ENCODE measurements around the gene FADS2.

The FADS2 gene

DNA sequence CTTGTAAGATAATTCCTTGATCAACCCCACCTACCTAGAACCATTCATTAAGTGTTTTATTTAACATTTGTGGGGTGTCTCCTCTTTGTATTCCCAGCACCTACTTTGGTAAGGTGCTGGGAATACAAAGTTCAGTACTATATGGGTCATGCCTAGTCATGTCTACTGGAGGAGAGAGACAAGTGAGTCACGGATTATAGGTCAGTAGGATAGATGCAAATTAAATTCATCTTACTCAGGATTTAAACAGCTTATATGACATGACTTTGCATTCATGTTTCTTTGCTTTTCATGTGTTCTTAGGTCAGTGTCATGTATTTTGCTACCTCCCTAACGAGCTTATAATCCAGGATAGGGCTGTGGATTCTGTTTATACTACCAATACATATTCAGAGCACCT, 7.9 kb upstream of the FADS2 start:
- no peak for DNase-seq (ENCODE audit: low read depth in 2 of 2)

DNA sequence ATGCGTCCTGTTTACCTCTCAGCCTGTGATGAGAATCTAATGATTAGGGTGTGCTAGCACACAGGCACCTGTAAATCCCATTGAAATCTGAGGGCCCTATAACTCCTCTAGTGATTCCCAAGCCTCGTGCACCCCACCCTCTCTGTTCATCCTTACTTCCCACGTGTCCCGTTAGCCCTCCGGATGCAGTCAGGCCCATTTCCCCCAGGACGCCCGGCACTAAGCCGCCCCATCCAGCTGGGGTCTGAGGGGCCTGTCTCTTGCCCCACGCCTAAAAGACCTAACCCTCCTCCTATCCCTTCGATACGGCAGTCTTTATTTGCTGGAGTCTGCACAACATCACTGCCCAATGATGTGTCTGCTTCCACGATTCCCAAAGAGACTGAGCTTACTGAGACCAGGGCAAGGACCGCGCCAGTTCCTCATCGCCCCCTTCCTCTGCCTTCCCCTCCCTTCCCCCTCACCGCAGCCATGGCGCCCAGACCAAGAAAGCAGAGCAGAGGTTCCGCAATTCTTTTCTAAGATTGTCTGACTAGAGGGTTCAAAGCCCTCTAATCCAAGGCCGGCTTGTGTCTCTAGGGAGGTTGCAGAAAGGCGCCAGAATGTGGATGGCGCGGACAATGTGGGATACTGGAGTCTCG, 1.1 kb upstream of the FADS2 start:
- no peak for DNase-seq (ENCODE audit: low read depth in 2 of 2)

DNA sequence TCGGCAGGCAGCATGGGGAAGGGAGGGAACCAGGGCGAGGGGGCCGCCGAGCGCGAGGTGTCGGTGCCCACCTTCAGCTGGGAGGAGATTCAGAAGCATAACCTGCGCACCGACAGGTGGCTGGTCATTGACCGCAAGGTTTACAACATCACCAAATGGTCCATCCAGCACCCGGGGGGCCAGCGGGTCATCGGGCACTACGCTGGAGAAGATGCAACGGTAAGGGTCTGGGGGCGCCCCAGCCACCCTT, 204 bp downstream of the FADS2 start:
- DNase-seq (ENCODE audit: low read depth in 2 of 2) = no peak

DNA sequence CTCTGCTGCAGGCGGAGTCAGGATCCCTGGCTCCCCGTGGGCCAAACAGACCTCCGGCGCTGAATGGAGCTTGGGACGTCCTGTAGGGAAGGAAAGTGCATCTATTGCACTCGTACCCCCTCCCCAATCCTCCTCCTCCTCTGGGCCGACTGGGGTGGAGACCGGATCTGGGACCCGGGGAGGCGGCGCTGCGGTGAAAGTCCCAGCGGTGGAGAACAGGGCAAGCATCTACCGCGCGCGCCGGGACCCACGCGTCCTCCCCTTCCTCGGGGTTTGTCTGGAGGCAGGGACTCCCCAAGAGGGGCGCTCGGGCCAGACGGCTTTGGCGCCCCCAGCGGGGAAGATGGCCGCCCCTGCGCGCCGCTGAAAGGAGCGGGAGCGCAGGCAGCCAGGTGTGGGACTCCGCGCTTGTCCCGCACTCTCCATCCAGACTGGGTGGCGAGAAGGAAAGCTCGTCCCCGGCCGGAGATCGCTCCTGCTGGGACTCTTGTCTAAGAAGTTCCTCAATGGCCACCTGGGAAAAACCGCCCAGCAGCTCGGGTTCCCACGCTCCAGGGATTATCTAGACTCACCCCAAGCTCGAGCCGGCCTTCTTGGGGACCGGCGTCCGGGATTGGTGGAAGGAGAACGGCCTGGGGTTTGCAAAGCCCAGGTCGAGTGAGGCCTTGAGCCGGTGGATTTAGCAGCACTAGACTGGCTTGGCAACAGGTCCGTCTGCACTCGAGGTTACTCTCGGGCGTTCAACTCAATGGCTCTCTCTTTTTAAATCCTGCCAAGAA, 718 bp downstream of the FADS2 start:
- no peak for DNase-seq (ENCODE audit: low read depth in 2 of 2)

DNA sequence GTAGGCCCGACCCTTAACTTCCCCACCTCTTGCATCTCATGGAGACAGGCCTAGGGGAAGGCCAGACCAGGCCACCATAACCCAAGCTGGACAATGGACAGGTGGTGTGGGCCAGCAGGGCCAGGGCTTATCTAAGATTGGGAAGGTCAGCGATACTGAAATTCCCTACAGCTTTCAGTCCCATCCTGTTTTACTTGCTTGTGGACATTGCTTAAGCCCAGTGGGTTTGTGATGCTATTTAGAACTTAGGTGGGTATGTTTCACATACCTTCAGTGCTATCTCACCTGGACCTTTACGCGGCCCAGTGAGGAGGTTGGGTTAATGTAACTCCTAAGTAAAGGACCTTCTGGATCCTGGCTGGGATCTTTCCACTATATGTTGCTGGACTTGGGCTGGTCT, 1.7 kb downstream of the FADS2 start:
- no peak for DNase-seq (ENCODE audit: low read depth in 2 of 2)

DNA sequence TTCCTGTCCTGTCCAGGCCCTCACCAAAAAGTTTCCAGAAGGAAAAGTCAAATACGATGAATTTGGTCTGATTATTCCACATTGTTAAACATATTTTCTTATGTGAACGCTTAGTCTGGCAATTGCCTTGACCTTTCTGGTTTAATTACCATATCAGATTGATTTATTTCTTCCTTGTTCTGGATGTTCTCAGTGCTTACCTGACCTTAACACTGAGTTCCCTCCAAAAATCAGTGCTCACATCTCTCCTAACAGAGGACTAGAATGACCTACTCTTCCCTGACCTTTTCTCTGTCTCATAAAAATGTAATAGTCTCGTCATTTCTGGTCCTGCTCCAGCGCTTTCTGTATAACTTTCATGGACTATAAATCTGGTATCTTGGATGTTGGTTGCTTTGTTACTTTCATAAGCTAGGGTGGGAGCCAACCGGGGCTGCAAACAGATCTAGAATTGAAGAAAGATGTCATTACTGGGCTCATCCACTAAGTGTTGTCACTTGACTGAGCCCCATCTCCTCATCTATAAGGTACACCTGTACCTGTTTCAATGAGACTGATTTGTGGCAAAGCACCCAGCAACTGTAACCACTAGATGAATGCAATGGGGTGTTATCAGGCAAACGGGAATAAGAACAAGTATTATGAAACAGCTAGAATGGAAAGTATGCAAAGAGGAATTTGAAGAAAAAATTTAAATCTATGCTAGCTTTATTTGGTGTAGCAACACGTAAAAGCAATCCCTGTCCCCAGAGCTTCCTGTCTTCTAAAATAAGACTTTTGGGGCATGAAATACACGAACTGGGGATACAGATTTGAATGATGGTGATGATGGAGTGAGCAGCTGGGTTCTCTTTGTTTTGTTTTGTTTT, 2.4 kb downstream of the FADS2 start:
- no peak for DNase-seq (ENCODE audit: low read depth in 2 of 2)

DNA sequence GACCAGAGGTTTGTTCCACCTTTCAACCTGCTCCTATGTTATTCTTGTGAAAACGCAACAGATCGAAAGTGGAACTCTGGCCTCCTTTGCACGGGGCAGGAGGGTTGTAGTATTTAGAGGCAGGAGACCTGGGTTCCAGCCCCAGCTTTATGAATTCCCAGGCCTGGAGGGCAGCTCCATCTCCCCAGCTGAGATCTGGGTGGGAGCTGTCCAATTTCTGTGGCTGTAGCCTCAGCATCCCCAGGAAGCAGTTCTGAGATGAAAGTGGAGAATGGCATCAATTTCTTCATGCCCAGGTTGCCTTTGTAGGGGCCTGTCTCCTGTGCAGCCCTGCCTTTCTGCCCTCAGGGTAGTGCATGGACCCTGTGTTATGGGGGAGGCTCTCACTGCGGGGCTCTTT, 4.1 kb downstream of the FADS2 start:
- no peak for DNase-seq (ENCODE audit: low read depth in 2 of 2)

DNA sequence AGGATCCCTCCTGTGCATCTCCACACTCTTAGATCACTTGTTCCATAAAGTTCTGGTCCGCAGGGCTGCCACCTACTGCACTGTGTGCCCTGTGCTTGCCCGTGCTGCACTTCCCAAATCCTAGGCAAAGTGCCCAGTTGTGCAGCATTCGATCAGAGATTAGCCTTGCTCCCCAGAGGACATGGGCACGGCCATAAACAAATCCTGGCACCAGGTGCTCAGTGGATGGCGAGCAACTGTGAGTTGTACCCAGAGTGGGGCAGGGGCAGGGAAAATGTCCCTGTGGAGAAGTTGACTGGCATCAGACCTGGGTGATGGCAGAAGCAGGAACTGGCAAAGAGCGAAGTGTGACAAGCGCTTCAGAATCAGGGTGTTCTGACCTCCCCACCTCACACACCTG, 4.7 kb downstream of the FADS2 start:
- no peak for DNase-seq (ENCODE audit: low read depth in 2 of 2)

DNA sequence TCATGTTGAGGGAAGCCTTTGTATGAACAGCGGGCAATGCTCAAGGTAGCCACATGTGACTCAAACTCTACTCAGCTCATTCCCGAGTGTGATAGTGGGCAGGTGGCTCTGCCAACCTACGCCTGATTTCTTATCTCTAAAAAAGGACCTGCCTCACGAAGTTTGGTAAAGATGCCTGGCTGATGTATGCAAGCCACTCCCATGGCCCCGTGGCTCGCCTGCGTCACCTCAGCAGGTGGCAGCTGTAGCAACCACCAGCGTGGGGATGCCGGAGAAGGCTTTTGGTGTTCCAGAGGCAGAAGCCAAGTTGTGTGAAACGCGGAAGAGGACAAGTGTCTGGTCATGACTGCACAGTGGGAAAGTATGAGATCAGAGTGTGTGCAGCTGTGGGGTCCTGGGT, 5.4 kb downstream of the FADS2 start:
- DNase-seq (ENCODE audit: low read depth in 2 of 2) = no peak

DNA sequence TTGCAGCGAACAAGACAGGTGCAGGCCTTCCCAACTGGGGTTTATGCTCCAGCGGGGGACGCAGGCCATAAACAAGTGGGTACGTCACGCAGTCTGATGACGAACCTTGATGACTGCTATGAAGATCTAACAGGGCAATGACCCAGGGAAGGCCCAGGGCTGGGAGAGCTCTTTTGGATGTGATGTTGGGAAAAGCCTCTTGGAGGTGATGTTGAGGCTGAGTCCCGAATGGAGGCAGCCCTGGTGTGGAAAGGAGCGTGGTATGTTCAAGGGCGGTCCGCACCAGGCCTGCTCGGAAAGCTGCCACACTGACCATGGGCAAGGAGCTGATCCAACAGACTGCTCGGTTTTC, 5.8 kb downstream of the FADS2 start:
- no peak for DNase-seq (ENCODE audit: low read depth in 2 of 2)

DNA sequence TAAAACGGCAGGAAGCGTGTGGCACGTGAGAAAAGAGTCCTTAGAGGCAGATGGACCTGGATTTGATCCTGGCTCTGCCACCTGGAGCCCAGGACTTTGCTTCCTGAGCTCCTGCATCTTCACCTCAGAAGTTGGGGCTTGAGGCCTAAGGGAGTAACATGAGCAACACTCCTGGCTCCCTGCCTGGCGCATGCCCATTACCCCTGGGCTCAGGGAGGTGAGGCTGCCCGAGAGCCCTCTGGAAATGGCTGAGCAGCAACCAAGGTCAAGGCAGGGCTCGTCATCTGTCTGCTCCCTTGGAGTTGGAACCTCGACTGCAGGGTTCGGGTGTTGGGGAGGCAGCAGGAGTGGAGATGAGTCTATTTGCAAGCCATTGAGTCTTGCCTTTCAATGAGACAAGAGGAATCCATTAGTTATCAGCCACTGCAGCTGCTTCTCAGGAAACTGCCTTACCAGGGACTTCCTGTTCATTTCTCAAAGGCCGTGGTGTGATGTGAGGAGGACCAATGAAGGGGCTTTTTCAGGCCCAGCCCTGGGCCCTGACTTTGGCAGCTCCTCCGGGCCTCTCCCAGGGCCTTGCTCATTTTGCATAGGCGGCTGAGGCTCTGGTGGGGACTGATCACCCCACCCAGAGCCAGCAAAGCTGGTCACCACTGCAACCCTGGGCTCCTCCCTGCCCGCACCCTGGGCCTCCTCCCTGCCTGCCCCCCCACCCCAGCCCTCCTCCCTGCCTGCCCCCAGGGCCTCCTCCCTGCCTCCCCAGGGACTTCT, 6.4 kb downstream of the FADS2 start:
- no peak for DNase-seq (ENCODE audit: low read depth in 2 of 2)

DNA sequence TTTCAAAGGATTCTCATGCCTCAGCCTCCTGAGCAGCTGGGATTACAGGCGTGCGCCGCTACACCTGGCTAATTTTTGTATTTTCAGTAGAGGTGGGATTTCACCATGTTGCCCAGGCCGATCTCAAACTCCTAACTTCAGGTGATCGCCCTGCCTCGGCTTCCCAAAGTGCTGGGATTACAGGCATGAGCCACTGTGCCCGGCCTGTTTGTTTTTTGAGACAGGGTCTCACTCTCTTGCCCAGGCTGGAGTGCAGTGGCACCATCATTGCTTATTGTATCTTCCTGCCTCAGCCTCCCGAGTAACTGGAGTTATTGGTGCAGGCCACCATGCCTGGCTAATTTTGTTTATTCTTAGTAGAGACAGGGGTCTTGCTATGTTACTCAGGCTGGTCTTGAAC, 8.1 kb downstream of the FADS2 start:
- no peak for DNase-seq (ENCODE audit: low read depth in 2 of 2)

DNA sequence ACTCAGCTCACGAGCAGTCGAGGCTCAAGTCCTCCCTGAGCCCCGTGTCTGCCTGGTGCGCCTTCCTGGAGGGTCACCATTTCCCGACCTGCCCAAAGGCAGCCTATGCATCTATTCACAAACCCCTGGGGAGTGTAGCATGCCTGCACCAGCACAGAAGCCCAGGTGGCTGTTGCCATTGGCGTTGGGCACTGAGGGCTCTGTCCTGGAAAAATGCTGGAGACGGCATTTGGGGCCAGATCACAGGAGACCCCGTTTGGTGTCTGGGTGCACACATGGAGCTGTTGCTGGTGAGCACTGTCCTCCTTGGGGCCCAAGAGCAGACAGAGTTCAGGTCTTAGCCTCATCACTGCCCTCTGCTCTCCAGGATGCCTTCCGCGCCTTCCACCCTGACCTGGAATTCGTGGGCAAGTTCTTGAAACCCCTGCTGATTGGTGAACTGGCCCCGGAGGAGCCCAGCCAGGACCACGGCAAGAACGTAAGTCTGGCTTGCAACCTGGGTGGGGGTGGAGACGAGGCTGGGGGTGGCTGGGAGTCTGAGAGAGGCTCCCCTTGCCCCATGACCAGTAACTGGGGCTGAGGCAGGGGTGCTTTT, 9.4 kb downstream of the FADS2 start:
- no peak for DNase-seq (ENCODE audit: low read depth in 2 of 2)

DNA sequence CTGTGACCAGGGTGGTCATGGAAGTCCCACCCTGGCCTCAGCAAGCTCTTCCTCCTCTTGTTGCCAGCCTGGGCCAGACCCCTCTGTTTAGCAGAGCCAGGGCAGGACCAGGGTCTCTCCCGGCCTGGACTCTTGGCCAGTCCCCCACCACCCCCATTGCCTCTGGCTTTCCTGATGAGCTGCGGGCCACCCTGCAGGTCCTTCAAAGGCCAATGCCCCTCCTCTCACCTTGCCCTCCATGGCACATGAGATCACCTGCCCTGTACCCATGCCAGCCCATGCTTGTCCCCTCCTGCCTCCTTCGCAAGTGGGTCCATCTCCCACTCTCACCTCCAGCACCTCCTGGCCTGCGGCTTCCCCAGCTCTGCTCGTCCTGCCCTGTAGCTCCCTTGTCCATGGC, 10.4 kb downstream of the FADS2 start:
- no peak for DNase-seq (ENCODE audit: low read depth in 2 of 2)

DNA sequence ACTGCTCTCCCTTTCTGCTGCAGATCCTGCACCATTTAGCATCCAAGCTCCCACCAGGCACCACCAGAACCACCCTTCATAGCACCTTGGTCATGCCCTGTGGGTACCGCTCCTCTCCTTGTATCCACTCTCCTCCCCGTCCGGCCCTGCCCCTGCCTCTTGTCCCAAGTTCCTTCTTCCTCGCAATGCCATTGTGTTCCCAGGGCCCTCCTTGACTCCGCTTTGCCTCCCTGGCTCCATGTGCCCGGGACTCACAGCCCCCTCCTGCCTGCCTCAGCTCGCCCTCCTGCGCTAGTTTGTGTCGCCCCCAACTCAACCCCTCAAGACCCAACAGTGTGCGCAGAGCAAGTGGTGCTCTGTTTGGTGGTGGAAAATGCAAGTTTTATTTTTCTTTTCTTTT, 10.8 kb downstream of the FADS2 start:
- DNase-seq (ENCODE audit: low read depth in 2 of 2) = no peak

DNA sequence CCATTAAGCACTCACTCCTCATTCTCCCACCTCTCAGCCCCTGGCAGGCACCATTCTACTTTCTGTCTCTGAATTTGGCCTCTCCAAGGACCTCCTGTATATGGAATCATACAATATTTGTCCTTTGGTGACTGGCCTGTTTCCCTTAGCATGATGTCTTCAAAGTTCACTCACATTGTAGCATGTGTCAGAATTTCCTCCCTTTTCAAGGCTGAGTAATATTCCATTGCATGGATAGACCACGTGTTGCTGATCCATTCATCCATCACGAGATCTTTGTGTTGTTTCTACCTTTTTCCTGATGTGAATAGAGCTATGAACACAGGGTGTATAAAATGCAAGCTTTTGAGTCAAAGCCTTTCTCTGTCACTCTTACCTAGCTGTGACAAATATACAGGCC, 11.6 kb downstream of the FADS2 start:
- no peak for DNase-seq (ENCODE audit: low read depth in 2 of 2)

DNA sequence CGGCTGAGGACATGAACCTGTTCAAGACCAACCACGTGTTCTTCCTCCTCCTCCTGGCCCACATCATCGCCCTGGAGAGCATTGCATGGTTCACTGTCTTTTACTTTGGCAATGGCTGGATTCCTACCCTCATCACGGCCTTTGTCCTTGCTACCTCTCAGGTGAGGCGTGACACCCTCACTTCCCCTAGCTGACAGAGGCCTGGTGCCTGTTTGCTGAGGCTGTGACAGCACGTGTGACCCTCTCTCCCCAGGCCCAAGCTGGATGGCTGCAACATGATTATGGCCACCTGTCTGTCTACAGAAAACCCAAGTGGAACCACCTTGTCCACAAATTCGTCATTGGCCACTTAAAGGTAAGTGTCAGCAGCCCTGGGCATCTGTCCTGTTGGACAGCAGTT, 12.3 kb downstream of the FADS2 start:
- no peak for DNase-seq (ENCODE audit: low read depth in 2 of 2)

DNA sequence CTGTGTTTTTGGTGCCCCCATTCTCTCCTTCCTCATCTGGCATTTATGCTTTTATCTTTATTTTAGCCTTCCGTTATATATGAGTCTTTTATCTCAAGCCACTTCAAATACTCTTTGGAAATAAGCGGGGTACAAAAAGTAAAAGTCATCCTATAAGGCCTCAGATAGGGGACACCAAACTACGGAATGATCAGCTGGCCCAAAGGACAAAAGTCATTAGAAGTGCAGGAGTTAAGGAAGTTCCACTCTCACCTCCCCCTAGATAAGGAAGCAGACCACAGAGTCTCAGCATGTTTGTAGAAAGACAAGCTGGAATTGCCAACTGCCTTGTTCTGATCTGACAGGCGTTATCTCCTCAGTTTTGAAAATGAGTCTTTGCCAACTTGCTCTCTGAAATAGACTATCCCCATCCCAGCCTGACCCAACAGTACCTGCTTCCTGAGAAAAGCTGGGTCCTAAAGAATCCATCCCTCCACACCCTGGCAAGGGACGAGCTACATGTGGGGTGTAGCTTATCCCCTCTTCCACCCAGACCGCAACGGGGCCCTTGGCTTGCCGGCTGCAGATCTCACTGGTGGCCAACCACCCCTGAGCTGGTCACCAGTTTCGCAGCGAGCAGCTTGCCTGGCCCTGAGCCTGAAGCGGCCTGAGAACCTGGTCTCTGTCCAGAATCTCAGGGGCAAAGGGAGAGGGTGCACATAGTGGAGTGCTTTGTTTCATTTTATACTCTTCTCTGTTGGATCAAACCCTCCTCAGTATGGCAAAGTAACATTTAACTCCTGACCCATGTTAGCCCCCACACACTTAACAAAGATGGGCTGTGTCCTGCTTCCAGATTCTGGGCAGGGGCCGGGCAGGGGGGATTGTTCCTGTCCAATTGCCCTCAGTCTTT, 13.8 kb downstream of the FADS2 start:
- DNase-seq (ENCODE audit: low read depth in 2 of 2) = no peak

DNA sequence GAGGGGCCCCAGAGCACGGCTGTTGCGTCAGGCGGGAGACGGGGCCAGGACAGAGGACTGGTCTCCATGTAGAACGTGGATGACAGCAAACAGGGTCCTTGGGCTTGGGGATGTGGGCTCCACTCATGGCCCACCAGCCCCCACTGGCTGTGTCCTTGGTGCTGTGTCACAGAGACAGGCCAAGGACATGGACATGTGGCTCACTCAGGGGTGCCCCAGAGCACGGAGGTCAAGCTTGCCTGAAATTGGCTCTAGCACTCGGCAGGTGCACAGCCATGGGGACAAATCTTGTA, 14.4 kb downstream of the FADS2 start:
- DNase-seq (ENCODE audit: low read depth in 2 of 2) = no peak

DNA sequence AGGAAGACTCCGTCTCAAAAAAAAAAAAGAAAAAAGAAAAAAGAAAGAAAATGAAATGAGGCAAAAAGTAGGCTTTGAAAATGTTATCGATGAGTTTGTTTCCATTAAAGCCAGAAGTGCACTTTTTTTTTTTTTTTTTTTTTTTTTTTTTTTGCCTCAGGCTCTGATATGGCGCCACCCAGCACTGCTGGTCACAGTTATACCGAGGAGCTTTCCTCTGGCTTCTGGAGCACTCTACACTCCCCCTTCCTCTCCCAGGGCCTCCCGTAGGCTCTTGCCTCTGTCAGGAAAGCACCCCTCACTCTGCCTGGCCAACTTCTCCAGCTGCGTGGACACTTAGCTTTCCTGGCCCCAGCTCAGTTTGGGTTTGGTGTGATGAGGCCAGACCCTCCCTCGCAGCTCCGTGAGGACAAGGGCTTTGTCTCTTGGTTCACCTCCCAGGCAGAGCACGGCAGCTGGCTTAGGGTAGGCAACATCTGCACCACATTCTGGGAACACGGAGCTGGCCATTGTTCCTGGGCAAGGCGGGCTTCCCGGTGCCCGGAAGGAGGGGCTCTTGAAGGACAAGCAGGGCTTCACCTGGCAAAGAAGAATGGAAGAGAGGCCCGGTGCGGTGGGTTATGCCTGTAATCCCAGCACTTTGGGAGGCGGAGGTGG, 16.9 kb downstream of the FADS2 start:
- DNase-seq (ENCODE audit: low read depth in 2 of 2) = no peak
